HTR-8/SVneo (cell line): Measurements from ENCODE around the gene PNRC2.
"Not testable (repeated sequence)": the region's sequence is repeated elsewhere in the genome, so short reads cannot be mapped to it uniquely, and the experiment has no call there.

Experiments used
- DNase-seq: peaks from one replicate; pipeline ENCODE4 v3.0.0; 2011; ENCODE audit warnings: low spot score, mixed read lengths; ENCODE audit not compliant: insufficient read length
- FAIRE-seq: peaks from 2 replicates; lab custom pipeline; 2011; peaks lifted over from hg19 to GRCh38; lab: Jason Lieb, UNC

Gene PNRC2

DNA sequence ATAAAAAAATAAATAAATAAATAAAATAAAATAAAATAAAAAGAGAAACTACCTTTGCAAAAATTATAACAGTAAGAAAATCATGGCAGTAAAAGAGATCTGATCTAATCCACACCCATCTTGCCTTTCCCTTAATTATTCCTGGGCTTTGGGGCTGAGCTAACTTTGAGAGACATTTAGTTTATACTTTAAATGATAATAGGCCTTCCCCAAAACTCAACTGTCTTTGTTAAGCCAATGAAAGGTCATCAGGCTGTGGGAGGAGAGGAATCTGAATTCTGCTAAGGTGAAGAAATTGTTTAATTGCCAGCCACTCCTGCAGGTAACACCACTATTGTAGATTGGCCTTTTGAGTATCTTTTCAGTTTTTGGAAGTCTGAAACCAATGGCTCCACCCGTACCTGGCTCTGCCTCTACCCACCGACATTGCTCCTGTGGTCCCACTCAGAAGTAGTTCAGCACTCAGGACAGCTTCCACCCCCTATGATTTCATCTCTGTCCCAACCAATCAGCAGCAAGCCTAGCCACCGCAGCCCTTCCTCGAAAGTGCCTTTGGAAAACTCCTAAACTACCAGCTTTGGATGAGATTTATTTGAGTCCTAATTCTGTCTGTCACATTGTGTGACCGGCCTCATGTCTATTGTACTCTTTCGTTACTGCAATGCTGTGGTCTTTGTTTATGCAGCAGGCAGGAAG lies 23.0 kb upstream of the PNRC2 start:
- no peak for DNase-seq

GRCh38 chr1:23947366-23947765 lies 12.3 kb upstream of the PNRC2 start:
- FAIRE-seq (no peak), DNase-seq (no peak)

More for the DNA sequence above, 23.0 kb upstream of the PNRC2 start:
- FAIRE-seq: no peak

- DNase-seq: no peak
Measured at GRCh38 chr1:23953020-23953419, 6.6 kb upstream of the PNRC2 start.

DNA sequence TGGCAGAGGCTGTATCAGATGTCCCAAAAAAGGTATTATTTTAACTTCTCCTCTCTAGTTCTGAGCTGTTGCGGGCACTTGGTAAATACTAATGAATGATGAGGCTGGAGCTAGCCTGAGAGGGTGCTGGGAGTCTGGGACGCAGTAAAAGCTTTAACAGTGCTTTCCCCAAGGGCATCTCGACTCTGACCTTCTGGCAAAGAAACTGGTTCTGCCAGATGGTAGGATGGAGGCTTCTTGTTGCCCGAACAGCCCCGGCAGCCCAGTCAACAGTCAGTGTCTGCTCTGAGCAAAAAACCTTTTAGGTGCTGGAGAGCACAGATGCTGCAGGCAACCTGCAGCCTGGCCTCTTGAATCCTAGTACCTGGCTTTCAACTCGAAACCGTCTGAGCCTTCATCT lies 2.5 kb upstream of the PNRC2 start:
- DNase-seq: no peak
- FAIRE-seq: no peak

More at GRCh38 chr1:23953020-23953419, 6.6 kb upstream of the PNRC2 start:
- FAIRE-seq: no peak

DNA sequence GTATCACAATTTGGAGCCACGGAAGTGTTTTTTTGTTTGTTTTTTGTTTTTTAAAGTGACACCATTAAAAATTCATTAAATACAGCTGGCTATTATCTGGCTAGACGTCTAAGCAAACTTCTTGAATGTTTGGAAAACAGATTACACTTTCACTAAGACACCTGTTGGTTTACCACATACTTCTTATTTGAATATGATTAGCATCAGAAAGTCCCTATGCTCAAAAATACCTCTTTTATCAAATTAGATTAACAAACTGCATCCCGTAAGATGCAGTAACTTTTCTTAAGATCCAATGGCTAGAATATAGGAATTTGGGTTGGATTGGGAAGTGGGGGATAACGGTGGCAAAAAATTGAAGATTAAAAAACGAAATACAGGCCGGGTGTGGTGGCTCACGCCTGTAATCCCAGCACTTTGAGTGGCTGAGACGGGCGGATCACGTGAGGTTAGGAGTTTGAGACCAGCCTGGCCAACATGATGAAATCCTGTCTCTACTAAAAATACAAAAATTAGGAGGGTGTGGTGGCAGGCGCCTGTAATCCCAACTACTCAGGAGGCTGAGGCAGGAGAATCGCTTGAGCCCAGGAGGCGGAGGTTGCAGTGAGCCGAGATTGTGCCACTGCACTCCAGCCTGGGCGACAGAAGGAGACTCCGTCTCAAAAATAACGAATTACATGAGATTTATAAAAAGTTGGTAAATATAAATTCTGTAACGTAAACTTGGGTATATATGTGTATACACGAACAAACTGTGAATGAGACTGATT lies 1.4 kb upstream of the PNRC2 start:
- not testable (repeated sequence) for FAIRE-seq, DNase-seq

GRCh38 chr1:23958810-23959460 lies 693 bp upstream of the PNRC2 start:
- FAIRE-seq (no peak), DNase-seq (peak; percentile 79)

DNA sequence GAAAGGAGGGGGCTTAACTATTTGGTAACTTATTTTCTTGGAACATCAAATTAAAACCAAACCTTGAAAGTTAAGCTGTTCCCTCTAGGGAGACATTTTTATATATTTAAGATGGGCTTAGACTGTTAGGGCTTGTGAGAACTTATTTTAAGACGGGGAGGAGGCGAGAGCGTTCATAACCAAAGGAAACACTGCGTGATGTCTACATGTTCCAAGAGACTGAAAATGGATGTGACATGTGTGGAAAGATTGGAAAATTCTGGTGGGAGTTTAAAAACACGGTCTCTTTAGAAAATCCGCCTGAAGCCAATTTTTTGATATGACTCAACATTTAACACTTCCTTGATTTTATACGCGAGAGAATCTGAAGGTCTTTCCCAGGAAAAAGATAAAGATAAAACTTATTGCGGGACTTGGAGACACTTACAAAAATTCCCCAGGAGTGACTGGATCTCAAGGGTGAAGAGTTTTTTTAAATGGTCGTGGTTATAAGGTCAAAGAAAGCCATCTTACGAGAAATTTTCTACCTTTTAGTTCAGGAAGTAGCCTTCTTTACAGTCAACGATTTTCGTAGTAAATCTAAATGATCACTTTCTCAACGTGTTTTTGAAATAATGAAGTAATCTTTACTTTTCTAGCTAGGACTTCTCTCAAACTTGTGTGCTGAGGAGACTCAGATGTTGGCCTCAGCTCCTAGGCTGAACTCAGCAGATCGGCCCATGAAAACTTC lies 828 bp downstream of the PNRC2 start:
- DNase-seq: no peak
- FAIRE-seq: no peak

- no peak for DNase-seq
- no peak for FAIRE-seq
Measured at GRCh38 chr1:23963617-23964234, 4.1 kb downstream of the PNRC2 start.

DNA sequence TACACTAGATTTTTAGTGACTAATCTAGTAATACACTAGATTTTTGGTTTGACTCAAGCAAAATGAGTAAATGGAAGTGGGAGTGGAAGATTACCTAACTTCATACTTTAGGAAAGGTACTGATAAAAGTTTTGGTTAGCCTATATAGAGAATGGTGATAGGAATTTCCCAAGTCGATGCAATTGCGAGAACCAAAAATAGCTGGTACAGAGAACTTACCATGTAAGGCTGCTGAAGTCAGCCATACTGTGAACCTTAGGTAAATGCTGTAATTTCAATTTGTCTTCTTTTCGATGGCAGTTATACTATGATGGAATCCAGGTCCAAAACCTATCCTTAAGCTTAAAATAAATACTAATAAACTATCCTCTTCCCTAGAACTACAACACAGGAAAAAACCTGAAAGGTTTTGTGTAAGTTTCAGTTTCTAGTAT lies 4.6 kb downstream of the PNRC2 start:
- FAIRE-seq: no peak
- no peak for DNase-seq

DNA sequence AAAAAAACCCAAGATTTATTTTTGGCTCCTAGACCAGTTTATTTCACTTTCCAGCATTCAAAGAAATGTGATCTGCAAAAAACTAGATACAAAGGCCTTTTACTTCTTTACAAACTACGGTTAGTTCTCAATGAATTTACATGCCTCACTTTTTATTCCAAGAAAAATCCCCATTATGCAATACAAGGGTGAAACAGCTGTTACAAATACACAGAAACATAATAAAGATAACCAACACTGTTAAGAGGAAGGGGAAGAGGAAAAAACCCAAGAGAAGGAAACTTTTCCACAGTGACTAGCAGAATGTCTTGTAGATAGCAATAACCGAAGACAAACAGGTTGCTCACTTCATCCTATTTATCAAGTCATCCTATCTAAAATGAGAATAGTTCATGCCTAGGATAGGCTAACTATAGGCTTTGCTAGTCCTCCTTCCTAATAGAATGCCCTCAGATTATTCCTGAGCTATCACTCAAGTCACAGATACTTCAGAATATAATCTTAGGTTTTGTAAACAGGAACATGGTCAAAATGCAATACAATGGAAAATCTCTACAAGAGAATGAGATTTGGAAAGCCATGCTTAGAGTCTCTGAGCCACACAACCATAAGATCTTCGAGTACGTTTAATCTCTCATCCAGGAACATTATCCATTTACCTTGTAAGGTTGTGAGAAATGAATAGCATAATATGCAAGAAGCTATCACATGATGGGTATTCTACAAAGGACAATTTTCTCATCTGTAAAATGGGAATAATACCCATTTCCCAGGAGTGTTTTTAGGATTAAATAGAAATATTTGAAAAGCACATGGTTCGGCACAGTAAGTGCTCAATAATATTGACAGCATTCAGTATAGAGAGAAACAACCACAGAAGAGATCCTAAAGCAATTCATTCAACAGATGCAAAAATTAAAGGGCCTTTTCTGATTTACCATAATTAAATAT lies 5.4 kb downstream of the PNRC2 start:
- no peak for FAIRE-seq
- DNase-seq: no peak

DNA sequence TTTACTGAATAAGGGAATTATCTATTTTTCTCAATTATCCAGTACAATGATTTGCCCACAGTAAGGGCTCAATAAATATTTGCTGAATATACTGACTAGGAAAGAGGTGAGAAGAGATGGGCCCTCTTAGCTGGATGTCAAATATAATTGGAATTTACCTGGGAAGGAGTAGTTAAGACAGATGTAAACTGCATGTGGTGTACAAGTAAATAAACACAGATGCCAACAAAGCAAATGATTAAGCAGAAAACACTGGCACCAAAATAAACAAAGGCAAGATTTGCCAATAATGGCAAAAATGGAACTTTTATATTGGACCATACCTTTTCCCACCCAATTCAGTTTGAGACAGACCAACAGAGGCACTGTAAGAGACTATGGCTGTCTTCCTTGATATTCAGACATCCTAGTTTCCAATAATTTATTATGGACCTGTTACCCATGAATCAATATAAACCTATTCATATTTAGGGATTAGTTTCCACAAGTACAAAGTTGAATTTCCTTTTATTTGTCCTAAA lies 7.4 kb downstream of the PNRC2 start:
- no peak for DNase-seq
- FAIRE-seq: no peak

DNA sequence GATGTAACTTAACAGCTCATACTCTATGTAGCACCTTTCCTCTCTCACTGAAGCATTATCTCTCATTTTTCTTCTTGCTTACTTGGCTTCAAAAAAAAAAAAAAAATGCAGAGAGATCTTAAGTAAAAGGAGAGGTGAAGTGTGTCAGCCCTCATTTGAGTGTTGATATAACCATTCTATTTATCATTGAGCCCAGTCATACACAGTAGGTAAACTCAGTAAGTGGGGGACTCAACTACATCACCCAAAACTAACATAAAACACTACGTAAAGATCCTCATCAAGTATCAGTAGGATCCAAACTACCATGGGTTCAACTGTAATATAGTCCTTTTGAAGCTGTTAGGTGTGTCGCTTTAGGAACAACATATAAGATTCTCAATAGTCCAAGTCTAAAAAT lies 8.2 kb downstream of the PNRC2 start:
- FAIRE-seq: no peak
- no peak for DNase-seq

DNA sequence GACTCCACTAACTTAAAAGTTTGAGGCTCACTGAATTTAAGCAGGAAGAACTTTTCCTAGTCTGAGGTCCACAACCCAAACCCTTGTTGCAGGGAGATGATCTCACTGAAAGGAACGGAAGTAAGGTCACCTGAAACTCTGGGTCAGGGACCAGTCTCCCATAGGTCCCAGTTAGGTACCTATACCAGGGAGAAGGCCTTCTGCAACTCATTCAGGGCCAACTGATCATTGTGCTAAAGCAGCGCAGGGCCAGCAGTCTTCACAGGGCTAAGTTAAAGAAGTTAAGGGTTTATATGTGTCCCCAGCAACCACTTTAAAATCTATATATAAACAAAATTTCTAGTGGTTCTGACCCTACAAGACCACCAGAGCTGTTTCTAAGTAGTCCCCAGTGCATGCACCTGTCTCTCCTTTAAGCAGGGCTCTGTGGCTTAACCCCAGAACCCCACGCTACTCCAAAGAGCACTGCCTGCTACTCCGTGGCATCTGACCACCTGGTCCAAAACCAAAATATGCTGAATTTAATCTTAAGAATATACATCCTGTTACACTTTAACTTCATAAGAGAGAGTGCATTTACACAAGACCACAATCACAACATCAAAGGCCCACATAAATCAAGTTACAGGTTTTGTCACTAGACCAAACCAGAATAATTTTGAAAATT lies 17.7 kb downstream of the PNRC2 start:
- no peak for DNase-seq
- FAIRE-seq: no peak

DNA sequence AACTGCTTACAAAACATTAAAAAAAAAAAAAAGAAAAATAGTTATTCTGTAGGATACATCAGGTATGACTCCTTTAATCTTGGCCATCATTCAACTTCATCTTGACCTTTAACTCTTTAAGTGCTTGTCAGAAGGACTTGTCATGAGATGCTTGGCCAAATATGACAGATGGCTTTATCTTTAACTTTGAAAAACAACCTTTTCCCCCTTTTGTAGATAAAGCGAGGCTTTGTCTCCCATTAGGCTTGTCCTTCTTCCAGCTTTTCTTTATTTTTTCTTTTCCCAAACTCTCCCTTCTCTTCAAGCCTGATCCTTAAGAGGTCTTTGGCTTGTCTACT lies 18.2 kb downstream of the PNRC2 start:
- DNase-seq: no peak

GRCh38 chr1:23978805-23979204 lies 19.2 kb downstream of the PNRC2 start:
- FAIRE-seq: no peak
- no peak for DNase-seq

More for the DNA sequence above, 18.2 kb downstream of the PNRC2 start:
- no peak for FAIRE-seq

DNA sequence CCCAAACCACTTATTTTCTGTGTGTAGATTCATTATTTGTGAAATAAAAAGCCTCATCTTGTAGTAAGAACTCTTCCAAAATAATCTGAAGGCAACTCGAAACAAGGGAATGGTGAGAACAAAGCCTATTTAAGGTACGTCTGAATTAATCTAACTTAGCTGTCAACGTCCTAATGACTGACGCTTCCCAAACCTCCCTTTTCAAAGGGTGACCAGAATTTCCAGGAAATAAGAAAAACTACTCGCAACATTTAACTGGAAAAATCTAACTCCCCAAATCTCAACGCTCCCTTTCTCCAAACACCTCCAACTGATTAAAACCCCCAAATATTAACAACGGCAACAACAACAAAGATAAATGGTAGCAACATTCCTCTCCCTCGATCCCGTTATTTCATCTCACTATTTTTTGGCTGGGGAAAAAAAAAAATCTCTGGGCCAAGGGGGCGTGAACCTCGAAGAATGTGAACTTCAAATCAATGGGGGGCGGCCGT lies 19.8 kb downstream of the PNRC2 start:
- FAIRE-seq: no peak
- DNase-seq: no peak

GRCh38 chr1:23979881-23980727 lies 20.5 kb downstream of the PNRC2 start, which contains the start of gene SRSF10:
Gene SRSF10, minus strand, starts transcription at chr1:23980327. Its CDS starts 72 bp downstream, at chr1:23980255.
- DNase-seq (peak; percentile 92), FAIRE-seq (peak; percentile 46)
